ENCODE measurements around the gene SETD6. TPM values are rescaled to one million over a fixed set of nuclear protein-coding genes. Genes with fewer than 3 reads are reported as not detected.
"Not testable (repeated sequence)": the region's sequence is repeated elsewhere in the genome, so short reads cannot be mapped to it uniquely, and the experiment has no call there.

SETD6 gene
- total RNA-seq, 3 donors from 2014 or later (not counting 1 experiment from before 2014, with no cell fraction given): 20.3 to 34.5 (median 21.3) TPM

DNA sequence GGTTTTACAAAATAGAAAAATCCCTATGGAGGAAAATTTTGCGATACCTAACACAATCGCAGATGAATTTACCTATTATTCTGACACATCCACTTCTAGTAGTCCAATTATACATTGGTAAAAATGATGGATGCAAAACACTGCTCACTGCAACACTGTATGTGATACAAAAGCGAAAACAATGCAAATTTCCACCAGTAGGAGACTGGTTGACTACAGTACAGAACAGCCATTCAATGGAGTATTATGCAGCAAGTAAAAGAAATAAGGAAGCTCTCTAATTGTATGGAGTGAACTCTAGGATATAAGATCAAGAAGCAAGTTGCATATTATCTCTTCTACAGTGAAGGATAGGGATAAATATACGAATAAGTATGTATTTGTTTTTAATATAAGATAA is 48.5 kb downstream of the SETD6 start:
- intact Hi-C loops (cut with micrococcal nuclease): no loop called here
- Mint-ChIP-seq H3K9me3 (no peaks in the 10 kb centered on the region), H3K27me3 (ENCODE audit: low read depth in 2 of 2) (no peaks in the 10 kb centered on the region), H3K36me3 (no peaks in the 10 kb centered on the region), H3K4me3 (no peak overlapping the region), H3K4me1 (peaks cover 4 to 8% of the 10 kb centered on the region in 2 donors), H3K27ac (peak overlapping the region; percentile 19 to 47)
- H3K4me3 ChIP-seq (ENCODE audit: low read length): no peak overlapping the region
- H3K27me3 ChIP-seq (ENCODE audit: control insufficient read depth, insufficient read depth, low read length): no peaks in the 10 kb centered on the region
- H3K27ac ChIP-seq (ENCODE audit: low read length): no peak overlapping the region
- no peaks in the 10 kb centered on the region for H3K4me1 ChIP-seq (ENCODE audit: control insufficient read depth, insufficient read depth, low read length)
- no CpG with 5 or more reads among the region's 4 CpGs for WGBS (ENCODE audit: insufficient coverage)
- H3K36me3 ChIP-seq (ENCODE audit: control insufficient read depth, insufficient read depth, low read length): peaks cover 67% of the 10 kb centered on the region
- H3K9me3 ChIP-seq (ENCODE audit: control insufficient read depth, insufficient read depth, low read length): no peaks in the 10 kb centered on the region
- TF ChIP-seq, protein P1, sequence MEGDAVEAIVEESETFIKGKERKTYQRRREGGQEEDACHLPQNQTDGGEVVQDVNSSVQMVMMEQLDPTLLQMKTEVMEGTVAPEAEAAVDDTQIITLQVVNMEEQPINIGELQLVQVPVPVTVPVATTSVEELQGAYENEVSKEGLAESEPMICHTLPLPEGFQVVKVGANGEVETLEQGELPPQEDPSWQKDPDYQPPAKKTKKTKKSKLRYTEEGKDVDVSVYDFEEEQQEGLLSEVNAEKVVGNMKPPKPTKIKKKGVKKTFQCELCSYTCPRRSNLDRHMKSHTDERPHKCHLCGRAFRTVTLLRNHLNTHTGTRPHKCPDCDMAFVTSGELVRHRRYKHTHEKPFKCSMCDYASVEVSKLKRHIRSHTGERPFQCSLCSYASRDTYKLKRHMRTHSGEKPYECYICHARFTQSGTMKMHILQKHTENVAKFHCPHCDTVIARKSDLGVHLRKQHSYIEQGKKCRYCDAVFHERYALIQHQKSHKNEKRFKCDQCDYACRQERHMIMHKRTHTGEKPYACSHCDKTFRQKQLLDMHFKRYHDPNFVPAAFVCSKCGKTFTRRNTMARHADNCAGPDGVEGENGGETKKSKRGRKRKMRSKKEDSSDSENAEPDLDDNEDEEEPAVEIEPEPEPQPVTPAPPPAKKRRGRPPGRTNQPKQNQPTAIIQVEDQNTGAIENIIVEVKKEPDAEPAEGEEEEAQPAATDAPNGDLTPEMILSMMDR (IDR thresholded peaks at IDR 0.05): no peak
- ATAC-seq: no peak
- no peak for DNase-seq

DNA sequence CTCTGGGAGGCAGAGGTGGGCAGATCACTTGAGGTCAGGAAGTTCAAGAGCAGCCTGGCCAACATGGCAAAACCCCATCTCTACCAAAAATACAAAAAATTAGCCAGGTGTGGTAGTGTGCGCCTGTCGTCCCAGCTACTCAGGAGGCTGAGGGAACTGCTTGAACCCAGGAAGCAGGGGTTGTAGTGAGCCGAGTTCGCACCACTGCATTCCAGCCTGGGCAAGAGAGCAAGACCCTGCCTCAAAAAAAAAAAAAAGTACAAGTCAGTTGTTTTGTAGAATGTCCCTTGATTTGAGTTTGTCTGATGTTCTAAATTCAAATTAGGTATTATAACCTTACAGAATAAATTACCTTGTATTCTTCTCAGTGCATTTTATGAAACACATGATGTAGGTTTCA is 50.4 kb downstream of the SETD6 start:
- H3K4me3 ChIP-seq (ENCODE audit: low read length); H3K4me1 ChIP-seq (ENCODE audit: control insufficient read depth, insufficient read depth, low read length); intact Hi-C loops (cut with micrococcal nuclease); H3K27ac ChIP-seq (ENCODE audit: low read length); H3K27ac Mint-ChIP-seq; H3K27me3 ChIP-seq (ENCODE audit: control insufficient read depth, insufficient read depth, low read length); H3K36me3 Mint-ChIP-seq; H3K9me3 ChIP-seq (ENCODE audit: control insufficient read depth, insufficient read depth, low read length); ATAC-seq; H3K27me3 Mint-ChIP-seq (ENCODE audit: low read depth in 2 of 2); H3K4me3 Mint-ChIP-seq; H3K9me3 Mint-ChIP-seq; DNase-seq: not testable (repeated sequence)
- peaks cover 64% of the 10 kb centered on the region for H3K36me3 ChIP-seq (ENCODE audit: control insufficient read depth, insufficient read depth, low read length)
- 99% methylated on average over 4 of the region's 4 CpGs for WGBS (ENCODE audit: insufficient coverage)
- peaks cover 0 to 14% of the 10 kb centered on the region in 2 donors for H3K4me1 Mint-ChIP-seq

Other genes with a start within 250 kb of the SETD6 start
- gene PRSS54, start 220.5 kb upstream of the SETD6 start, total RNA-seq: not detected
- gene GINS3, start 123.0 kb upstream of the SETD6 start, total RNA-seq: 1 to 10 TPM; 1.4 to 3.5 (median 2.2) TPM
- gene NDRG4, start 15.4 kb upstream of the SETD6 start, total RNA-seq: not detected
- gene CNOT1, start 114.3 kb downstream of the SETD6 start, total RNA-seq: 100 to 1,000 TPM; 242 to 275 (median 249) TPM
- gene SLC38A7, start 169.3 kb downstream of the SETD6 start, total RNA-seq: 10 to 100 TPM in 2 of 3 donors, 1 to 10 TPM in 1; 9.2 to 16.9 (median 14.1) TPM
- 10 to 100 TPM; 21.1 to 32.5 (median 32.0) TPM for gene GOT2, start 218.8 kb downstream of the SETD6 start, total RNA-seq

All from natural killer cell (primary cell).